Vagina (tissue), 2 donors: ENCODE measurements around the gene FER1L5.

ENCODE experiments used
- CTCF ChIP-seq, 3 experiments: fragments of 450-650 bp in 2 of 3; fragments of 200-600 bp in 1 of 3; sonication (generic) in 1 of 3; IDR thresholded peaks; one replicate each; pipeline ENCODE4 v1.5.1; 2017 to 2019; ENCODE audit warnings: antibody characterized with exemption in 3 of 3, mild to moderate bottlenecking in 2 of 3, moderate library complexity in 2 of 3
- POLR2A ChIP-seq, 2 donors: fragments of 450-650 bp; IDR thresholded peaks; one replicate each; pipeline ENCODE4 v1.6.1; 2017; ENCODE audit warnings: antibody characterized with exemption in 2 of 2, mild to moderate bottlenecking in 2 of 2, moderate library complexity in 2 of 2
- POLR2AphosphoS5 ChIP-seq, 2 donors: sonication (generic); formaldehyde crosslinking; IDR thresholded peaks; one replicate each; pipeline ENCODE4 v1.9.0; 2017; ENCODE audit warnings: antibody characterized with exemption in 2 of 2, mild to moderate bottlenecking in 2 of 2, low read depth in 1 of 2; ENCODE audit not compliant: insufficient read depth in 1 of 2

DNA sequence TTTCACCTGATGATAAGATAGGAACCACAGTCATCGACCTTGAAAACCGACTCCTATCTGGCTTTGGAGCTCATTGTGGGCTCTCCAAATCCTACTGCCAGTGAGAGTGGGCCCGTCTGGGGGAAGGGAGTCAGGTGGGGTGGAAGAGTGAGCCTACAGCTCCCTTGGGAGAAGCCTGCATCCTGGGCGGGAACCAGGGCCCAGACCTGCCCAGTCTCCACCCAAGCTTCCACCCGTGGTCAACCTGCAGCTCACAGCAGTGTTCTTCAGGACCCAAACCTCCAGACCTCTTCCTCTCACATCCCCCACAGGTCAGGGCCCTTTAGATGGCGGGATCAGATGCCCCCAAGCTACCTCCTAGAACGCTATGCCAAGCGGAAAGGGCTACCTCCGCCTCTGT, 57.1 kb downstream of the FER1L5 start:
- TF ChIP-seq CTCF (IDR thresholded peaks at IDR 0.05) (no peak), POLR2AphosphoS5 (IDR thresholded peaks at IDR 0.05; ENCODE audit: insufficient read depth in 1 of 2, low read depth in 1 of 2) (no peak), POLR2A (IDR thresholded peaks at IDR 0.05) (no peak)
